ENCODE results near the gene PHF11.
"Not testable (repeated sequence)": the region's sequence is repeated elsewhere in the genome, so short reads cannot be mapped to it uniquely, and the experiment has no call there.

Gene PHF11

DNA sequence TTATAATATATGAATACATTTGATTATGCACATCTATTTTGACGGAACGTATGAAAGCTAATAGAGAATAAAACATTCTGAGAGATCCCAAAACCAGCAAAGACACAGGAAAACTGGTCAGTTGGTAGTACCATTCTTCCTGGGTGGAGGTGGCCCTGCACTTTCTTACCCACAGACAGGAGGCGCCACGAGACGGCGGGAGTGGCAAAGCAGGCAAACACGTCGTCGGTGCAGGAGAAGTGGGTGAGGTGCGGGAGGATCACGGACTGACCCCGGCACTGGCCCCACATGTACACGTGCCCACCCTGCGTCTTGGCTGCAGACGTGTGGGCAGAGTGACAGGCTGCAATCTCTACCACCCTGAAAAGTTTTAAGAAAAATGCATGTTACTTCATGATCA lies 53.5 kb downstream of the PHF11 start:
- DNase-seq (ENCODE audit: low read depth): no peak

DNA sequence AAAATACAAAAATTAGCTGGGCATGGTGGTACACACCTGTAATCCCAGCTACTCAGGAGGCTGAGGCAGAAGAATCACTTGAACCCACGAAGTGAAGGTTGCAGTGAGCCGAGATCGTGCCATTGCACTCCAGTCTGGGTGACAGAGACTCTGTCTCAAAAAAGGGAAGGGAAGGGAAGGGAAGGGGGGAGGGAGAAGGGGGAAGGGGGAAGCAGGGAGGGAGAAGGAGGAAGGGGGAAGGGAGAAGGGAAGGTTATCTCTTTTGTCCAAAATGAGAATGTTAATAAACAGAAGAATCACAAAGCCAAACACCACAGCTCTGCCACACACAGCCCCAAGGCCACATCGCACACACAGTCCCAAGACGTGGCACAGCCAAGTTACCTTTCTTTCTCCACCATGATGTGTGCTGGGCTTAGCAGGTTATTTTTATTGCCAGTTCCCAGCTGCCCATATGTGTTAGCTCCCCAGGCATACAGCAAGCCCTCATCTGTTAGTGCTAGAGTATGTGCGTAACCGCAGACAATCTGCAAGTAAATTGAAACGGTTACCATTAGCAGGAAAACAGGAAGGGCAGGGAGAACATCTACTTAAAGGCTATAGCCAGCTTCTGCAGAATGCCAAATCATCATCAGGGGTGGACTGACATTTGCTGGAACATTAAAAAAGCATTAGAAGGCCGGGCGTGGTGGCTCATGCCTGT lies 55.3 kb downstream of the PHF11 start:
- no peak for DNase-seq (ENCODE audit: low read depth)

DNA sequence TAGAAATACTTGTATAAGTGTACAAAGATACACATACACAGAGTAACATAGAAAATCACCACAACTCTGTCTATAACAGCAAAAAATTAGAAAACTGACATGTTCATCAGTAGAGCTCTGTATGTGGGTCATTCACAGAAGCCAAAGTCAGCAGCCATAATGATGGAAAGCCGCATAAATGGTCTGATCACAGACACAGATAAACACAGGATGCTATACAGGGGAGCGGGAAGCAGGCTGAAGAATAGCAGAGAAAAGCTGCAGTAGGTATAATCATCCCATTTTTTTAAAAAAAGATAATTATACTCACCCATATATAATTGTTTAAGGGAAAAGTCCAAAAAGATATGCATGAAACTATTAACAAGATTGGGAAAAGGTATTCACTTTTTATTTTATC lies 58.1 kb downstream of the PHF11 start:
- no peak for DNase-seq (ENCODE audit: low read depth)

DNA sequence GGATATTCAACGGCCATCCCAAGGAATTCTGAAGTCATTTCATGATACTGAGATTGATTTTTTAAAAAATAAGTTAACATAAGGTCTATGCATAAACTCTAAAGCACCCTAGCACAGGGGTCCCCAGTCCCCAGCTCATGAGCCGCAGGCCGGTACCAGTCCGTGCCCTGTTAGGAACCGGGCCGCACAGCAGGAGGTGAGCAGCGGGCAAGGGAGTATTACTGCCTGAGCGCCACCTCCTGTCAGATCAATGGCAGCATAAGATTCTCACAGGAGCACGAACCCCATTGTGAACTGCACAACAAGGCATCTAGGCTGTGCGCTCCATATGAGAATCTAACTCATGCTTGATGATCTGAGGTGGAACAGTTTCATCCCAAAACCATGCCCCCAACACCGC lies 58.6 kb downstream of the PHF11 start:
- DNase-seq (ENCODE audit: low read depth): no peak

DNA sequence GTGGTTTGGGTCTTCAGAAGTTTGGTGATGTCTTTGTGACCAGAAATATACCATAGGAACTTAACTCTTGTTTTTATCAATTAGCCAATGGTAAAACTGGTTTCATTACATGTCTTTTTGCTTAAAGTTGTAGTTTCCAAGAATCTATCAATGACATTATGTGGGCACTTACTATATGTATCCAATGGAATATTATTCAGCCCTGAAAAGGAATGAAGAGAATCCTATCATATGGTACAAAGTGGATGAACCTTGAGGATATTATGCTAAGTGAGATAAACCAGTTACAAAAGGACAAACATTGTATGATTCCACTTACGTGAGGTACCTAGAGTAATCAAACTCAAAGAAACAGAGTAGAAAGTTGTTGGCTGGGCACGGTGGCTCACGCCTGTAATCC lies 63.3 kb downstream of the PHF11 start:
- DNase-seq (ENCODE audit: low read depth): no peak

DNA sequence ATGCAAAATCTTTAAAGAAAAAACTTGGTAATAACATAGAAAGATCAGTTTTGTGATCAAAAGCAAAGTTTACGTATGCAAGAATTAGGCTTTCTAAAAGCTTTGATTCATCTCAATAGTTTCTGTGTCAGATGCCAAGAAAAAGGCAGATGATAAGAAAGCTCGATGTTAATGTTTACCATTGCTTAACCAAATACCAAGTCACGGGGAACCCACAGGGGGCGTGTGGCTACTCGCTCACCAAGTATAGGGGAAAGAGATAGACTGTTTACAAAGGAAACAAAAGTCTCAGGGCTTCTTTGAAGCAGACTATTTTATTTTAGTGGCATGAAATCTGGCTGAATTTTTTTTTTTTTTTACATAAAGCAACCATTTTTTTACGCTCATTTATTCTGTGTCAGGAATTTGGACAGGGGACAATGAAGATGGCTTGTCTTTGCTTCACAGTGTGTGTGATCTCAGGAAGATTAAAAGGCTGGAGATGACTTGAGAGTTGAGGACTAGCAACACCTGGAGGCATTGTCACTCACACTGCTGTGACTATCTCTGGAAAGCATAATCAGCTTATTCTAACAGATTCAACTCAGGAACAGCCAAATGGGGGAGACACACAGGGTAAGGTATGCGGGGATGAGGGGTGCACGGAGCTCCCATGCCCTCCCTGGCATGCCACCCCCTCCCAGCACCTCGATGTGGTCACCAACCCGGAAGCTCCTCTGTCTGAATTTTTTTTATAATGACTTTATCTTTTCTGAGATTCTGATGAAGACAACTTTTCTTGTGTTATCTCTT lies 64.7 kb downstream of the PHF11 start:
- DNase-seq (ENCODE audit: low read depth): no peak

DNA sequence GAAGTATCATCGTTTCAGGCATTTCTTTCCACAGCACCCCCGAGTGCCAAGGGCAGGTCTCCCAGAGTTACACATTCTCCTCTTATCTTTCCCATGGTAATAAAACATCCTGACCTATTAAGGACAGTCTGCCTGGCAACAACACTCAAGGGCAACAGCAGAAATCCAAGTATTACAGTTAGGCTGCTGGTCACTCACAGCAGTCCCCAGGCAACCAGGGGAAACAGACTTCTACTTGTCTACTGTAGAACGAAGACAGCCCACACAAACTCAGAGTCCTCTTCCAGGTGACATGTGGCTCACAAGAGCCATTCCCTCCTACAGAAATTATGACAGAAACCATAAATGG lies 65.3 kb downstream of the PHF11 start:
- no peak for DNase-seq (ENCODE audit: low read depth)

DNA sequence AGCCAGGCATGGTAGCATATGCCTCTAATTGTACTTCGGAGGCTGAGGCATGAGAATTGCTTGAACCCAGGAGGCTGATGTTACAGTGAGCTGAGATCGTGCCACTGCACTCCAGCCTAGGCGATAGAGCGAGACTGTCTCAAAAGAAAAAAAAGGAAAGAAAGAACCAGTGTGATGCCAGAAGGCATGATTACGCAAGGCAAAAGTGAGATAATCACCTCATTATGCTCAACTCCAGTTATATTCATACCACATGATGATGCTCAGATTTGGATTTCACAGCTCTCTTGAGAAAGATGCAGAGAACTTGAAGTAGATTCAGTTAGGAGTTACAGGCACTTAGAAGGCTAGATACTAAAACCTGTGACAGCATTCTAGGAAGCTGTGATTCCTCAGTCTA lies 67.8 kb downstream of the PHF11 start:
- peak; percentile 42 for DNase-seq (ENCODE audit: low read depth)

DNA sequence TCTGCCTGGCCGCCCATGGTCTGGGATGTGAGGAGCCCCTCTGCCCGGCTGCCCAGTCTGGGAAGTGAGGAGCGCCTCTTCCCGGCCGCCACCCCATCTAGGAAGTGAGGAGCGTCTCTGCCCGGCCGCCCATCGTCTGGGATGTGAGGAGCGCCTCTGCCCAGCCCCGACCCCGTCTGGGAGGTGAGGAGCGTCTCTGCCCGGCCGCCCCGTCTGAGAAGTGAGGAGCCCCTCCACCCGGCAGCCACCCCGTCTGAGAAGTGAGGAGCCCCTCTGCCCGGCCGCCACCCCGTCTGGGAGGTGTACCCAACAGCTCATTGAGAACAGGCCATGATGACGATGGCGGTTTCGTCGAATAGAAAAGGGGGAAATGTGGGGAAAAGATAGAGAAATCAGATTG lies 69.7 kb downstream of the PHF11 start:
- not testable (repeated sequence) for DNase-seq (ENCODE audit: low read depth)

DNA sequence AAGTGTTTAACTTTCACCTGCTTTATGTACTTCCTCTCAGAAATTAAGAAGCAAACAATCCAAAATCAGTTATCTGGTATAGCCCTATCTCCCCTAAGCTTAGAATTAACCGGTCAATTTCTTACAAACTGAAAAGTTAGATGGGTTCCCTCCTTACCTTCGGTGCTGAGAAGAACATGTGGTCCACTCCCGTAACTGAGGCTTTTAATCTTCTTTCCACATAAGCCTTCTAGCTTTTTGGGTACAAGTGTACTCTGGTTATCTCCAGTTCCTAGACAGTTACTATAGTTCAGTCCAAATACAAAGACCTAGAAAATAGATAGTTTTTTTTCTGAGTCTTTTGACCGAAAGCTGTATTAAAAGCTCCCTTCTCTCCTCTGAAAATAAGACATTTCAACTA lies 70.7 kb downstream of the PHF11 start:
- no peak for DNase-seq (ENCODE audit: low read depth)

DNA sequence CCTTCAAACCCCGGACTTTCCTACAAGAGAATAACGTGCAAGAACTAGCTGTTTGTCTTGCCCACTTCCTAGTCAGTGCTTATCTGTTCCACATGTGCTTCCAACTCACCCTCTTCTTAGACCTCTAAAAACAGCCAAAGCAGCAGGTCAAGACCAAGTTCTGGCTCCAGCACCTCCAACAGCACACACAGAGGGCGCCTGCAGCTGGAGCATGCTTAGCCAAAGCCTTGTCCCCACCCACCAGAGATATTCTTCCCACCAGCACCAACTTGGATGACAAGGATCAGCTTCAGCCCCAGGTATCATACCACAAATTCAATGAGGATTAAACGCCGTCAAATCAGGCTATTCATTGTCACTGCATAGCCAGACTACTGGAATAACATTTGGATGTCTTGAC lies 71.7 kb downstream of the PHF11 start:
- DNase-seq (ENCODE audit: low read depth): no peak

DNA sequence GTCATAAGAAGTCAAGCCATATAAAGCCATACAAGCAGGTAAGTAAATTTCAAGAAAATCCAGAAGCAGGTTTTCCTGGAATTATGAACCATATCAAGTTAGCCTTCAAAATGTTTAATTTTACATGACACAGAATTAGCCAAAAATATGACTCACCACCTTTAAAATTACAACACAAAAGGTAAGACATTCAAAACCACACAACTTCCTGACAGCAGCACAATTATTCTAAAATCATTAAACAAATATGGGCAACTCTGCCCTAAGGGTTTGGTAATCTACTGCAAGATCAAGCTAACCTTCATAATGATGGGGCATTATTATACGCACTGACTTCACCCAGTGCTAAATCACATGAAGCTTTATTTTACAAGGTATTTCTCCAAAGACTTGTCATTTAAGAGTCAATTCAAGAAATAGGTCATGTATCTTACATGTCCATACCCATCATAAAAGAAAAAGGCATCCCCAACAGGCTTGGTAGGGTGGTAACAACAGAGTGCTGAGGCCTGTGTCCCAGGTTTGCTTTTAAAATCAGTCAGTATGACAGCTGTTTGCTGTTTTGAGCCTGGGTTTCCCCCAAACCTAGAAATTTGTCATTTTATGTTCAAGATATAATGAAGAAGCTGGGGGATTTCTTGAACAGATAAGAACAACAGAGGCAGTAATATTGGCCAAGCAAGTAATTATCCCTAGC lies 74.4 kb downstream of the PHF11 start:
- DNase-seq (ENCODE audit: low read depth): no peak

DNA sequence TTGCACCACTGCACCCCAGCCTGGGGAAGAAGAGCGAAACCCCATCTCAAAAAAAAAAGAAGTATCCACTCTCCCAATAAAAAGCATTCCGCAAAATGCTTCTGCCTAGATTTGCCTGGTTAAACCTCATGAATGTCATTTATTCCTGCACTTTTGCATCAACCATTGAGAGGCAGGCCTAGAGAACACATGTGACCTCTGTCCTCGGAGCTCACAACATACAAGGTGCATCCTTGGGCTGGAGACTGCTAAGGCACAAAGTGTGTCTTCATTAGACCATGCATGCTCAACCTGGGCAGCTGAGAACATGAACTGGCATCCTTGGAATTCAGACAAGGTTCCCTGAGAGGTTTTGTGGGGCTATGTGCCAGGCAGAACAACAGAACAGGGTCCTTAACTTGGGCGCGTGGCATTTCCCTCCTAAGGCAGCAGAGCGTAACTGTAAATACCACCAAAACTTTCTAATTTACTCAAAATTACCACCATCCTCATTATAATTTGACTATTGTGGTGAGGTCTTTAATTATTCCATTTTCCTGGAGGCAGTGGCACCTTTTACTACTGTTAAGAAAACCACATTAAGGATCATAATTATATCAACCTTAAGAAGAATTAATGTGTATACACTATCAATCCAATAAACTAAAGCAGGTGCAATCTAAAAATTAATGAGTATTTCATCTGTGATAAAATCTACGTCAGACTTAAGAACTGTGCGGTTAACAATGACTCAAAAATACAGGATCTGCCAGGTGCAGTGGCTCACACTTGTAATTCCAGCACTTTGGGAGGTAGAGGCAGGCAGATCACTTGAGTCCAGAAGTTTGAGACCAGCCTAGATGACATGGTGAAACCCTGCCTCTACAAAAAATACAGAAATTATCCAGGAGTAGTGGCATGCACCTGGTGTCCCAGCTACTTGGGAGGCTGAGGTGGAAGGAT lies 75.8 kb downstream of the PHF11 start:
- no peak for DNase-seq (ENCODE audit: low read depth)
